Measurements from ENCODE around the gene NOX5. TPM values are rescaled to one million over a fixed set of nuclear protein-coding genes. Genes with fewer than 3 reads are reported as not detected.

NOX5 gene
- polyA plus RNA-seq, 1 donor from 2014 or later: not detected

DNA sequence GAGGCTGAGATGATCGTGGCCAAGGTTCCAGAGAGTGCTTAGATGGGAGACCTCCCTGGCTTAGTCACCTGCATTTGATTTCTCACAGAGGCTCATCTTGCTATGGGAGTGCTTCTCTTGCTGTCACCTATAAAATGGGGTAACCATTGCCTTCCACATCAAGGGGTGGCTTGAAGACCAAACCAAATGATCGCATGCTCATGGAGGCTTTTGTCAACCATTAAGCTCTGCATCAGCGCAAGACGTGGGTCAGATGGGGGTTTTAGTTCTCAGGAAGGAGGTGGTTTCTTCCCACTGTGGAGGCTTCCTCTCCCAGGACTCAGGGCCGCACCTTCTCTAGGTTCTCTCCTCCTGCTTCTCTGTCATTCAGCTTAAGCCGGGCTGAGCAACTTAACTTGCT lies 27.4 kb upstream of the NOX5 start:
- no peak for TF ChIP-seq TAF1 (IDR thresholded peaks at IDR 0.05; ENCODE audit: low read depth)
- TF ChIP-seq EP300 (conservative IDR thresholded peaks at IDR 0.05; ENCODE audit: poor library complexity, severe bottlenecking): no peak
- TF ChIP-seq, protein P1, sequence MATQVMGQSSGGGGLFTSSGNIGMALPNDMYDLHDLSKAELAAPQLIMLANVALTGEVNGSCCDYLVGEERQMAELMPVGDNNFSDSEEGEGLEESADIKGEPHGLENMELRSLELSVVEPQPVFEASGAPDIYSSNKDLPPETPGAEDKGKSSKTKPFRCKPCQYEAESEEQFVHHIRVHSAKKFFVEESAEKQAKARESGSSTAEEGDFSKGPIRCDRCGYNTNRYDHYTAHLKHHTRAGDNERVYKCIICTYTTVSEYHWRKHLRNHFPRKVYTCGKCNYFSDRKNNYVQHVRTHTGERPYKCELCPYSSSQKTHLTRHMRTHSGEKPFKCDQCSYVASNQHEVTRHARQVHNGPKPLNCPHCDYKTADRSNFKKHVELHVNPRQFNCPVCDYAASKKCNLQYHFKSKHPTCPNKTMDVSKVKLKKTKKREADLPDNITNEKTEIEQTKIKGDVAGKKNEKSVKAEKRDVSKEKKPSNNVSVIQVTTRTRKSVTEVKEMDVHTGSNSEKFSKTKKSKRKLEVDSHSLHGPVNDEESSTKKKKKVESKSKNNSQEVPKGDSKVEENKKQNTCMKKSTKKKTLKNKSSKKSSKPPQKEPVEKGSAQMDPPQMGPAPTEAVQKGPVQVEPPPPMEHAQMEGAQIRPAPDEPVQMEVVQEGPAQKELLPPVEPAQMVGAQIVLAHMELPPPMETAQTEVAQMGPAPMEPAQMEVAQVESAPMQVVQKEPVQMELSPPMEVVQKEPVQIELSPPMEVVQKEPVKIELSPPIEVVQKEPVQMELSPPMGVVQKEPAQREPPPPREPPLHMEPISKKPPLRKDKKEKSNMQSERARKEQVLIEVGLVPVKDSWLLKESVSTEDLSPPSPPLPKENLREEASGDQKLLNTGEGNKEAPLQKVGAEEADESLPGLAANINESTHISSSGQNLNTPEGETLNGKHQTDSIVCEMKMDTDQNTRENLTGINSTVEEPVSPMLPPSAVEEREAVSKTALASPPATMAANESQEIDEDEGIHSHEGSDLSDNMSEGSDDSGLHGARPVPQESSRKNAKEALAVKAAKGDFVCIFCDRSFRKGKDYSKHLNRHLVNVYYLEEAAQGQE (IDR thresholded peaks at IDR 0.05; ENCODE audit: borderline replicate concordance): no peak
- TF ChIP-seq SMC3 (conservative IDR thresholded peaks at IDR 0.05; ENCODE audit: poor library complexity): no peak
- TF ChIP-seq, protein P2, sequence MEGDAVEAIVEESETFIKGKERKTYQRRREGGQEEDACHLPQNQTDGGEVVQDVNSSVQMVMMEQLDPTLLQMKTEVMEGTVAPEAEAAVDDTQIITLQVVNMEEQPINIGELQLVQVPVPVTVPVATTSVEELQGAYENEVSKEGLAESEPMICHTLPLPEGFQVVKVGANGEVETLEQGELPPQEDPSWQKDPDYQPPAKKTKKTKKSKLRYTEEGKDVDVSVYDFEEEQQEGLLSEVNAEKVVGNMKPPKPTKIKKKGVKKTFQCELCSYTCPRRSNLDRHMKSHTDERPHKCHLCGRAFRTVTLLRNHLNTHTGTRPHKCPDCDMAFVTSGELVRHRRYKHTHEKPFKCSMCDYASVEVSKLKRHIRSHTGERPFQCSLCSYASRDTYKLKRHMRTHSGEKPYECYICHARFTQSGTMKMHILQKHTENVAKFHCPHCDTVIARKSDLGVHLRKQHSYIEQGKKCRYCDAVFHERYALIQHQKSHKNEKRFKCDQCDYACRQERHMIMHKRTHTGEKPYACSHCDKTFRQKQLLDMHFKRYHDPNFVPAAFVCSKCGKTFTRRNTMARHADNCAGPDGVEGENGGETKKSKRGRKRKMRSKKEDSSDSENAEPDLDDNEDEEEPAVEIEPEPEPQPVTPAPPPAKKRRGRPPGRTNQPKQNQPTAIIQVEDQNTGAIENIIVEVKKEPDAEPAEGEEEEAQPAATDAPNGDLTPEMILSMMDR (IDR thresholded peaks at IDR 0.05; ENCODE audit: poor library complexity, severe bottlenecking): no peak
- TF ChIP-seq RAD21 (conservative IDR thresholded peaks at IDR 0.05): no peak
- no peak for TF ChIP-seq EZH2 (IDR thresholded peaks at IDR 0.05; ENCODE audit: borderline replicate concordance, insufficient read depth, low read length, poor library complexity, severe bottlenecking)
- TF ChIP-seq POLR2AphosphoS5 (IDR thresholded peaks at IDR 0.05): no peak
- no peak for TF ChIP-seq MXI1 (conservative IDR thresholded peaks at IDR 0.05; ENCODE audit: poor library complexity, severe bottlenecking)
- Histone ChIP-seq H3K27ac (ENCODE audit: low read length) (no peak overlapping the region), H3K9me3 (ENCODE audit: low read length) (no peaks in the 10 kb centered on the region), H3K36me3 (ENCODE audit: insufficient read depth, low read length) (no peaks in the 10 kb centered on the region), H3K9me2 (ENCODE audit: insufficient read depth, low read length) (no peaks in the 10 kb centered on the region), H3K27me3 (ENCODE audit: insufficient read depth, low read depth, low read length) (no peaks in the 10 kb centered on the region), H3K9ac (ENCODE audit: low read length) (no peak overlapping the region), H3K4me3 (ENCODE audit: low read length) (no peak overlapping the region), H4K20me1 (ENCODE audit: insufficient read depth) (no peaks in the 10 kb centered on the region), H2AFZ (ENCODE audit: low read depth, low read length) (no peak overlapping the region), H3K79me2 (replicated peaks; ENCODE audit: insufficient read depth, low read length) (no peaks in the 10 kb centered on the region), H3F3A (ENCODE audit: insufficient read depth, low read length, poor library complexity, severe bottlenecking) (no peaks in the 10 kb centered on the region), H3K4me2 (ENCODE audit: low read length) (no peak overlapping the region)

DNA sequence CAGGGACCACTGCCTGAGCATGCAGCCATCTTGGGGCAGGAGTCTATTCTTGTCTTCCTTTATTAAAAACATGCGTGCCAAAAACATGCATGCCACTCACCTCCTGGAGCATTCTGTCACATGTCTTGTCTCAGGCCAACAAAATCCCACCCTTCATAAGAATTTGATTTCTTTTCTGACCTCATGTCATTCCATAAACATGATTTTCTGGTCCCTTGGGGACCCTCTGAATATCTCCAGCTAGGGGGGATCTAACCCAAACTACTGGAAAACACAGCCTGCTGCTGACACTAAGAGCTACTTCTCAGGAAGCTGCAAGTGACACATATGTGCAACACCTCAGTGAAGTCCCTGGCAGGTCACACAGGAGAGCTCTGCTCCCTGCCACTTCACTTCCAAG lies 26.8 kb upstream of the NOX5 start:
- Histone ChIP-seq H3K36me3 (ENCODE audit: insufficient read depth, low read length) (no peaks in the 10 kb centered on the region), H3K9me3 (ENCODE audit: low read length) (no peaks in the 10 kb centered on the region), H4K20me1 (ENCODE audit: insufficient read depth) (no peaks in the 10 kb centered on the region), H3K79me2 (replicated peaks; ENCODE audit: insufficient read depth, low read length) (no peaks in the 10 kb centered on the region), H3K9me2 (ENCODE audit: insufficient read depth, low read length) (no peaks in the 10 kb centered on the region), H2AFZ (ENCODE audit: low read depth, low read length) (no peak overlapping the region), H3K4me2 (ENCODE audit: low read length) (no peak overlapping the region), H3K9ac (ENCODE audit: low read length) (no peak overlapping the region), H3K27ac (ENCODE audit: low read length) (no peak overlapping the region), H3K27me3 (ENCODE audit: insufficient read depth, low read depth, low read length) (no peaks in the 10 kb centered on the region), H3F3A (ENCODE audit: insufficient read depth, low read length, poor library complexity, severe bottlenecking) (no peaks in the 10 kb centered on the region), H3K4me3 (ENCODE audit: low read length) (no peak overlapping the region)
- TF ChIP-seq, protein P2 (IDR thresholded peaks at IDR 0.05; ENCODE audit: poor library complexity, severe bottlenecking): no peak
- TF ChIP-seq, protein P1 (IDR thresholded peaks at IDR 0.05; ENCODE audit: borderline replicate concordance): no peak
- TF ChIP-seq RAD21 (conservative IDR thresholded peaks at IDR 0.05): no peak
- no peak for TF ChIP-seq EP300 (conservative IDR thresholded peaks at IDR 0.05; ENCODE audit: poor library complexity, severe bottlenecking)
- TF ChIP-seq MXI1 (conservative IDR thresholded peaks at IDR 0.05; ENCODE audit: poor library complexity, severe bottlenecking): no peak
